OCI-LY1 (cell line): ENCODE data around the gene OR6B2.
"Not testable (repeated sequence)": the region's sequence is repeated elsewhere in the genome, so short reads cannot be mapped to it uniquely, and the experiment has no call there.

ENCODE experiments used
- H2AFZ ChIP-seq: fragments of 200-600 bp; sonication (generic), shearing (Covaris generic); 2 replicates; pipeline ENCODE4 v1.6.0; 2014; ENCODE audit warnings: antibody characterized with exemption, mild to moderate bottlenecking, low read length
- H3F3A ChIP-seq: fragments of 200-600 bp; sonication (generic), shearing (Covaris generic); 2 replicates; pipeline ENCODE4 v1.6.0; 2014; ENCODE audit warnings: mild to moderate bottlenecking, antibody characterized with exemption, low read length, moderate library complexity; ENCODE audit not compliant: insufficient read depth
- H3K27ac ChIP-seq: fragments of 200-600 bp; sonication (generic); 2 replicates; pipeline ENCODE4 v1.5.1; 2014; ENCODE audit warnings: low read length, mixed run types, mild to moderate bottlenecking, low read depth; ENCODE audit not compliant: poor library complexity, severe bottlenecking
- H3K27me3 ChIP-seq: fragments of 200-600 bp; sonication (generic); 2 replicates; pipeline ENCODE4 v1.6.0; 2014; ENCODE audit warnings: antibody characterized with exemption, mild to moderate bottlenecking, low read length, moderate library complexity; ENCODE audit not compliant: insufficient read depth
- H3K36me3 ChIP-seq: fragments of 200-600 bp; sonication (generic); 2 replicates; pipeline ENCODE4 v1.6.1; 2014; ENCODE audit warnings: mild to moderate bottlenecking, antibody characterized with exemption, low read length, moderate library complexity, mixed read lengths; ENCODE audit not compliant: insufficient read depth
- H3K4me1 ChIP-seq: fragments of 200-600 bp; sonication (generic); 2 replicates; pipeline ENCODE4 v1.5.1; 2014; ENCODE audit warnings: mild to moderate bottlenecking, low read length, moderate library complexity; ENCODE audit not compliant: insufficient read depth, severe bottlenecking
- H3K4me2 ChIP-seq: fragments of 200-600 bp; sonication (generic), shearing (Covaris generic); 2 replicates; pipeline ENCODE4 v1.6.1; 2014; ENCODE audit warnings: low read length
- H3K4me3 ChIP-seq: fragments of 200-600 bp; sonication (generic); 2 replicates; pipeline ENCODE4 v1.5.1; 2014; ENCODE audit warnings: low read length, low read depth, mild to moderate bottlenecking, mixed read lengths; ENCODE audit not compliant: poor library complexity, severe bottlenecking
- H3K79me2 ChIP-seq: fragments of 200-600 bp; shearing (Covaris generic); 2 replicates; pipeline ENCODE4 v1.6.1; 2016; ENCODE audit warnings: mixed run types, low read length, mixed read lengths; ENCODE audit not compliant: insufficient read depth
- H3K9ac ChIP-seq: fragments of 200-600 bp; sonication (generic), shearing (Covaris generic); 2 replicates; pipeline ENCODE4 v1.6.1; 2014; ENCODE audit warnings: mild to moderate bottlenecking, low read length, mixed read lengths
- H3K9me2 ChIP-seq: fragments of 200-600 bp; sonication (generic), shearing (Covaris generic); 2 replicates; pipeline ENCODE4 v1.6.1; 2014; ENCODE audit warnings: low read depth, mild to moderate bottlenecking, low read length, mixed read lengths
- H3K9me3 ChIP-seq: fragments of 200-600 bp; shearing (Covaris generic); 2 replicates; pipeline ENCODE4 v1.6.1; 2014; ENCODE audit warnings: low read length, mixed read lengths
- H4K20me1 ChIP-seq: fragments of 200-600 bp; sonication (generic), shearing (Covaris generic); 2 replicates; pipeline ENCODE4 v1.6.0; 2016; ENCODE audit warnings: mild to moderate bottlenecking, low read length; ENCODE audit not compliant: insufficient read depth
- CTCF ChIP-seq: fragments of 200-600 bp; sonication (generic), shearing (Covaris generic); IDR thresholded peaks from 2 replicates; pipeline ENCODE4 v1.5.1; 2017; ENCODE audit warnings: mild to moderate bottlenecking, antibody characterized with exemption, low read length, moderate library complexity, mixed read lengths
- EZH2 ChIP-seq: fragments of 200-600 bp; sonication (generic), shearing (Covaris generic); IDR thresholded peaks from 2 replicates; pipeline ENCODE4 v1.8.0; 2017; ENCODE audit warnings: borderline replicate concordance, mixed run types, mild to moderate bottlenecking, antibody characterized with exemption, low read length, moderate library complexity, mixed read lengths

The OR6B2 gene

DNA sequence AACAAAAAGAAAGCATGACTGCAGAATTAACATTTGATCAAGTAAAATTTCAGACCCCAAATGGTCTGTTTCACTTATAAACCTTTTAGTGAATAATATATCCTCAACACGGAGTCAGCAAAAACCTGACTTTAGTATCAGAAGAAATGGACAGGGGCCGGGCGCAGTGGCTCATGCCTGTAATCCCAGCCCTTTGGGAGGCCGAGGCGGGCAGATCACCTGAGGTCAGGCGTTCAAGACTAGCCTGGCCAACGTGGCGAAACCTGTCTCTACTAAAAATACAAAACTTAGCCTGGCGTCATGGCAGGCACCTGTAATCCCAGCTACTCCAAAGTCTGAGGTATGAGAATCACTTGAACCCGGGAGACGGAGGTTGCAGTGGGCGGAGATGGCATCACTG, 20.0 kb upstream of the OR6B2 start:
- TF ChIP-seq EZH2 (no peak), CTCF (no peak)
- no peak overlapping the region for H3K9ac ChIP-seq
- no peaks in the 10 kb centered on the region for H3K36me3 ChIP-seq
- no peak overlapping the region for H3K4me3 ChIP-seq
- no peak overlapping the region for H2AFZ ChIP-seq
- H3K27me3 ChIP-seq = no peaks in the 10 kb centered on the region
- no peaks in the 10 kb centered on the region for H3K9me2 ChIP-seq
- no peaks in the 10 kb centered on the region for H4K20me1 ChIP-seq
- H3K9me3 ChIP-seq = no peaks in the 10 kb centered on the region
- H3K4me2 ChIP-seq = no peak overlapping the region
- no peaks in the 10 kb centered on the region for H3F3A ChIP-seq
- no peaks in the 10 kb centered on the region for H3K4me1 ChIP-seq
- no peak overlapping the region for H3K27ac ChIP-seq
- H3K79me2 ChIP-seq = no peaks in the 10 kb centered on the region

GRCh38 chr2:240048237-240048636, 18.0 kb upstream of the OR6B2 start:
- Histone ChIP-seq H3K27ac (no peak overlapping the region), H4K20me1 (no peaks in the 10 kb centered on the region), H3F3A (no peaks in the 10 kb centered on the region), H3K27me3 (no peaks in the 10 kb centered on the region), H3K4me3 (no peak overlapping the region), H2AFZ (no peak overlapping the region), H3K4me2 (no peak overlapping the region), H3K9me2 (no peaks in the 10 kb centered on the region), H3K9me3 (no peaks in the 10 kb centered on the region), H3K9ac (no peak overlapping the region), H3K4me1 (peaks cover 8% of the 10 kb centered on the region), H3K36me3 (no peaks in the 10 kb centered on the region), H3K79me2 (no peaks in the 10 kb centered on the region)
- TF ChIP-seq EZH2 (no peak), CTCF (no peak)

DNA sequence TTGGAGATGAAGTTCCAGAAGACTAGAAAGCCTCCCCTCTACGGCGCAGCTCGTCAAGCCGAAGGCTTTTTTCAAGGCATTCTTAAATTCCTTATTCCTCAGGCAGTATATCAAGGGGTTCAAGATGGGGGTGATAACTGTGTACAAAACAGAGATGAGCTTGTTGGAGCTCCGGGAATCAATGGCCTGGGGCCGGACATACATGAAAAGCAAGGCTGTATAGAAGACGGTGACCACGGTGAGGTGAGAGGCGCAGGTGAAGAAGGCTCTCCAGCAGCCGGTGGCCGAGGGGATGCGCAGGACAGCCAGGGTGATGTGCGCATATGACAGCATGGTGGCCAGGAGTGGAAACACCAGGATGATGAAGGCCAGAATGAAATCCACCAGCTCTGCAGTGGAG, 14.9 kb upstream of the OR6B2 start:
- Histone ChIP-seq H3K4me2 (no peak overlapping the region), H3K27ac (no peak overlapping the region), H3K9me2 (no peaks in the 10 kb centered on the region), H4K20me1 (no peaks in the 10 kb centered on the region), H3K27me3 (no peaks in the 10 kb centered on the region), H3K9me3 (no peaks in the 10 kb centered on the region), H3K79me2 (no peaks in the 10 kb centered on the region), H3K4me1 (peaks cover 11% of the 10 kb centered on the region), H2AFZ (no peak overlapping the region), H3K36me3 (no peaks in the 10 kb centered on the region), H3K9ac (no peak overlapping the region), H3F3A (no peaks in the 10 kb centered on the region), H3K4me3 (no peak overlapping the region)
- TF ChIP-seq CTCF (no peak), EZH2 (no peak)

DNA sequence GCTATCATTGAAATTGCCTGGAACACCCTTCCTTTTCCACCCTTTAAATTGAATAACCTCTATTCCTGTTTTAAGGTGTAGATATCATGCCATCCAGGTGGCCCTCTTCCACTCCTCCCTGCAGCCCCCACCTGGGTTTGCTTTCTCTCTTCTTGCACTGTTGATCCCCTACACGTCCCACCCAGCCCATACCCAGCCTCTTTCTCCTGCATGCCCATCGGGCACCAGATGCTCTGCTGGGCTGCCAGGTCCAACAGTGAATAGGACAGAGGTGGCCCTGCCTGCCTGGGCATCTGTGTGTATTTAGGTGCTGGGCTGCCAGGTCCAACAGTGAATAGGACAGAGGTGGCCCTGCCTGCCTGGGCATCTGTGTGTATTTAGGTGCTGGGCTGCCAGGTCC, 13.9 kb upstream of the OR6B2 start:
- not testable (repeated sequence) for H2AFZ ChIP-seq, H3K79me2 ChIP-seq, H3F3A ChIP-seq, H4K20me1 ChIP-seq, H3K9ac ChIP-seq, H3K4me3 ChIP-seq, H3K36me3 ChIP-seq, H3K9me2 ChIP-seq, H3K27me3 ChIP-seq, H3K4me2 ChIP-seq, H3K27ac ChIP-seq, H3K9me3 ChIP-seq
- peaks cover 11% of the 10 kb centered on the region for H3K4me1 ChIP-seq
